Testis (tissue), 3 donors: ENCODE results near the gene SRBD1. TPM values are rescaled to one million over a fixed set of nuclear protein-coding genes. Genes with fewer than 3 reads are reported as not detected.

Experiments used
- DNase-seq: peaks from one replicate; pipeline ENCODE4 v3.0.0-alpha.2; 2019
- H3K27ac ChIP-seq, 2 donors: fragments of 200-600 bp; sonication (generic); one replicate each; pipeline ENCODE4 v1.5.1; 2019
- H3K27me3 ChIP-seq: fragments of 200-600 bp; sonication (generic); one replicate; pipeline ENCODE4 v1.5.1; 2019
- H3K36me3 ChIP-seq: fragments of 200-600 bp; sonication (generic); one replicate; pipeline ENCODE4 v1.5.1; 2017; ENCODE audit warnings: low read depth; ENCODE audit errors: missing control alignments
- H3K4me1 ChIP-seq: fragments of 200-600 bp; sonication (generic); one replicate; pipeline ENCODE4 v1.5.1; 2019
- H3K4me3 ChIP-seq, 2 donors: fragments of 200-600 bp; sonication (generic); one replicate each; pipeline ENCODE4 v1.5.1; 2017 to 2019
- H3K9me3 ChIP-seq: fragments of 200-600 bp; sonication (generic); one replicate; pipeline ENCODE4 v1.5.1; 2017
- CTCF ChIP-seq, 3 experiments: fragments of 450-650 bp in 2 of 3; fragments of 200-600 bp in 1 of 3; sonication (generic) in 1 of 3; IDR thresholded peaks; one replicate each; pipeline ENCODE4 v1.5.1; 2016 to 2019; ENCODE audit warnings: antibody characterized with exemption in 3 of 3, mild to moderate bottlenecking in 2 of 3, moderate library complexity in 1 of 3
- POLR2A ChIP-seq: fragments of 450-650 bp; IDR thresholded peaks from one replicate; pipeline ENCODE4 v1.6.1; 2017; ENCODE audit warnings: antibody characterized with exemption, mild to moderate bottlenecking, moderate library complexity
- WGBS, 2 donors: methylation state at CpG; one replicate each; pipeline ENCODE4 v1.1.5; 2018; 5-methylcytosine and 5-hydroxymethylcytosine counted together
- intact Hi-C: fragments of 100-400 bp; cut with DNase I; formaldehyde crosslinking; loops from one replicate; pipeline ENCODE4 v1.15.1; 2023; ENCODE audit warnings: low total_unique reads
- polyA plus RNA-seq: library from polyadenylated mRNA; stranded (reverse); fragments of 350-450 nt; fragmentation: Illumina TruSeq; extraction: RNeasy Lipid Tissue Mini Kit (QIAGEN cat#74804); gene quantifications from one replicate; pipeline ENCODE4 v1.2.3, GENCODE V29; 2014; ENCODE audit warnings: low read depth, low replicate concordance; ENCODE audit not compliant: insufficient read depth
- total RNA-seq, 2 donors: library from RNA; depleted of rRNA; stranded (reverse); fragments of >200 nt; gene quantifications; one replicate each; pipeline ENCODE4 v1.2.3, GENCODE V29; 2016

Gene SRBD1
- total and polyA plus RNA-seq, 3 donors from 2014 or later = 9.0 to 29.7 (median 27.8) TPM

- H3K36me3 ChIP-seq = no peaks in the 10 kb centered on the region
- WGBS, 2 donors = 82 to 88% methylated on average over 1 of the region's 1 CpG
- no peaks in the 10 kb centered on the region for H3K9me3 ChIP-seq
- no peak for DNase-seq
- intact Hi-C loops = no loop called here
- no peaks in the 10 kb centered on the region for H3K27me3 ChIP-seq
- no peak overlapping the region for H3K27ac ChIP-seq
- no peak overlapping the region for H3K4me3 ChIP-seq
- no peaks in the 10 kb centered on the region for H3K4me1 ChIP-seq
- TF ChIP-seq POLR2A = no peak
- no peak for TF ChIP-seq CTCF (IDR thresholded peaks at IDR 0.05)
Observed at GRCh38 chr2:45445037-45445436, 166.0 kb downstream of the SRBD1 start.

GRCh38 chr2:45443012-45443411, 168.1 kb downstream of the SRBD1 start:
- H3K27ac ChIP-seq = no peak overlapping the region
- no peaks in the 10 kb centered on the region for H3K27me3 ChIP-seq
- H3K4me3 ChIP-seq = no peak overlapping the region
- intact Hi-C loops = no loop called here
- no peaks in the 10 kb centered on the region for H3K36me3 ChIP-seq
- no peak for DNase-seq
- 83 to 92% methylated on average over 1 of the region's 1 CpG for WGBS, 2 donors
- TF ChIP-seq CTCF (IDR thresholded peaks at IDR 0.05) (no peak), POLR2A (no peak)
- no peaks in the 10 kb centered on the region for H3K9me3 ChIP-seq
- H3K4me1 ChIP-seq = no peaks in the 10 kb centered on the region

GRCh38 chr2:45442026-45442425, 169.0 kb downstream of the SRBD1 start:
- 92 to 94% methylated on average over 3 of the region's 3 CpGs for WGBS, 2 donors
- Histone ChIP-seq H3K36me3 (no peaks in the 10 kb centered on the region), H3K9me3 (no peaks in the 10 kb centered on the region), H3K27ac (no peak overlapping the region), H3K4me3 (no peak overlapping the region), H3K27me3 (no peaks in the 10 kb centered on the region), H3K4me1 (no peaks in the 10 kb centered on the region)
- no peak for DNase-seq
- intact Hi-C loops = no loop called here
- no peak for TF ChIP-seq CTCF (IDR thresholded peaks at IDR 0.05)
- no peak for TF ChIP-seq POLR2A

- intact Hi-C loops = no loop called here
- TF ChIP-seq CTCF (IDR thresholded peaks at IDR 0.05) (no peak), POLR2A (no peak)
- 86 to 97% methylated on average over 3 of the region's 3 CpGs for WGBS, 2 donors
Observed at GRCh38 chr2:45441571-45441970, 169.5 kb downstream of the SRBD1 start.

More at GRCh38 chr2:45441571-45441970, 169.5 kb downstream of the SRBD1 start:
- Histone ChIP-seq H3K36me3 (no peaks in the 10 kb centered on the region), H3K9me3 (no peaks in the 10 kb centered on the region), H3K27me3 (no peaks in the 10 kb centered on the region), H3K27ac (no peak overlapping the region), H3K4me1 (no peaks in the 10 kb centered on the region), H3K4me3 (no peak overlapping the region)
- DNase-seq = no peak
